ENCODE data around the gene ARSB.

The ARSB gene

GRCh38 chr5:78979909-78980308 lies 5.2 kb downstream of the ARSB start:
- H3K4me3 Mint-ChIP-seq: no peak overlapping the region
- H3K27ac Mint-ChIP-seq: peak overlapping the region; percentile 43 to 90 (median 81)
- no peaks in the 10 kb centered on the region for H3K36me3 Mint-ChIP-seq (ENCODE audit: low read depth)
- no peak for TF ChIP-seq CTCF (IDR thresholded peaks at IDR 0.05; ENCODE audit: unreplicated experiment in 3 of 3)
- H3K4me1 Mint-ChIP-seq: peaks cover 42% of the 10 kb centered on the region
- H3K9me3 Mint-ChIP-seq: no peaks in the 10 kb centered on the region
- H3K27me3 Mint-ChIP-seq (ENCODE audit: low read depth): no peaks in the 10 kb centered on the region

- Mint-ChIP-seq H3K4me1 (peaks cover 48% of the 10 kb centered on the region), H3K36me3 (ENCODE audit: low read depth) (no peaks in the 10 kb centered on the region), H3K9me3 (no peaks in the 10 kb centered on the region), H3K27ac (peak overlapping the region; percentile 43 to 90 (median 81)), H3K4me3 (peak overlapping the region in 1 of 3 experiments; percentile 49), H3K27me3 (ENCODE audit: low read depth) (no peaks in the 10 kb centered on the region)
- TF ChIP-seq CTCF (IDR thresholded peaks at IDR 0.05; ENCODE audit: unreplicated experiment in 3 of 3): no peak
Observed at GRCh38 chr5:78979117-78979742, 5.9 kb downstream of the ARSB start.

- Mint-ChIP-seq H3K27ac (peak overlapping the region; percentile 52 to 87 (median 81)), H3K27me3 (ENCODE audit: low read depth) (no peaks in the 10 kb centered on the region), H3K4me3 (peak overlapping the region in 1 of 3 experiments; percentile 30), H3K4me1 (peaks cover 56% of the 10 kb centered on the region), H3K36me3 (ENCODE audit: low read depth) (no peaks in the 10 kb centered on the region), H3K9me3 (no peaks in the 10 kb centered on the region)
- no peak for TF ChIP-seq CTCF (IDR thresholded peaks at IDR 0.05; ENCODE audit: unreplicated experiment in 3 of 3)
Observed at GRCh38 chr5:78975035-78975434, 10.1 kb downstream of the ARSB start.

GRCh38 chr5:78974601-78975000 lies 10.5 kb downstream of the ARSB start:
- H3K4me3 Mint-ChIP-seq: peak overlapping the region in 2 of 3 experiments; percentile 11 to 17
- H3K36me3 Mint-ChIP-seq (ENCODE audit: low read depth): no peaks in the 10 kb centered on the region
- peak overlapping the region; percentile 52 to 87 (median 81) for H3K27ac Mint-ChIP-seq
- no peaks in the 10 kb centered on the region for H3K27me3 Mint-ChIP-seq (ENCODE audit: low read depth)
- TF ChIP-seq CTCF (IDR thresholded peaks at IDR 0.05; ENCODE audit: unreplicated experiment in 3 of 3): no peak
- no peaks in the 10 kb centered on the region for H3K9me3 Mint-ChIP-seq
- peaks cover 54% of the 10 kb centered on the region for H3K4me1 Mint-ChIP-seq

- Mint-ChIP-seq H3K4me3 (no peak overlapping the region), H3K36me3 (ENCODE audit: low read depth) (no peaks in the 10 kb centered on the region), H3K27ac (peak overlapping the region; percentile 81 to 87 (median 83)), H3K27me3 (ENCODE audit: low read depth) (no peaks in the 10 kb centered on the region), H3K9me3 (no peaks in the 10 kb centered on the region), H3K4me1 (peaks cover 48% of the 10 kb centered on the region)
- no peak for TF ChIP-seq CTCF (IDR thresholded peaks at IDR 0.05; ENCODE audit: unreplicated experiment in 3 of 3)
Observed at GRCh38 chr5:78974011-78974410, 11.1 kb downstream of the ARSB start.
